GM18907 (cell line): ENCODE measurements around the gene MZT2A.
"Not testable (repeated sequence)": the region's sequence is repeated elsewhere in the genome, so short reads cannot be mapped to it uniquely, and the experiment has no call there.

Experiments used
- ATAC-seq: cut with Tn5 transposase; IDR thresholded peaks from one replicate; pipeline ENCODE4 v1.9.1; 2021; ENCODE audit warnings: mild to moderate bottlenecking, moderate library complexity; ENCODE audit not compliant: unreplicated experiment

MZT2A gene

GRCh38 chr2:131467722-131468121 is 24.5 kb downstream of the MZT2A start:
- not testable (repeated sequence) for ATAC-seq

DNA sequence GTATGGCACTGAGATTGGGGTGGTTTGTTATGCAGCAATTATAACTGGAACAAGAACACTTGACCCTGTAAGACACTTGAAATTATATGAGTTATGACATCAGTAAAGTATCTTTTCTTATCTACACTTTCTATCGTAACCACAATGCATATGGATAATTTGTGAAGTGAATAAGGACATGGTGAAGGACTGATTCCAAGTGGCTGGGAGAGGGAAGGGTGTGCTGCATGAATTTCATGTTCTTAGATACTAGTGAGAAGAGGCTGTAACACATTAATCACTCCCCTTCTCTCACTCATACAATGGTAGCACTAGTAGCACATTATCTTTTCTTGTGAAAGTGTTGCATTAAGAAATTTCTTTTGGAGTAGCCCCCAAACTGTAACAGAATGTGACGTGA is 37.3 kb downstream of the MZT2A start:
- not testable (repeated sequence) for ATAC-seq

DNA sequence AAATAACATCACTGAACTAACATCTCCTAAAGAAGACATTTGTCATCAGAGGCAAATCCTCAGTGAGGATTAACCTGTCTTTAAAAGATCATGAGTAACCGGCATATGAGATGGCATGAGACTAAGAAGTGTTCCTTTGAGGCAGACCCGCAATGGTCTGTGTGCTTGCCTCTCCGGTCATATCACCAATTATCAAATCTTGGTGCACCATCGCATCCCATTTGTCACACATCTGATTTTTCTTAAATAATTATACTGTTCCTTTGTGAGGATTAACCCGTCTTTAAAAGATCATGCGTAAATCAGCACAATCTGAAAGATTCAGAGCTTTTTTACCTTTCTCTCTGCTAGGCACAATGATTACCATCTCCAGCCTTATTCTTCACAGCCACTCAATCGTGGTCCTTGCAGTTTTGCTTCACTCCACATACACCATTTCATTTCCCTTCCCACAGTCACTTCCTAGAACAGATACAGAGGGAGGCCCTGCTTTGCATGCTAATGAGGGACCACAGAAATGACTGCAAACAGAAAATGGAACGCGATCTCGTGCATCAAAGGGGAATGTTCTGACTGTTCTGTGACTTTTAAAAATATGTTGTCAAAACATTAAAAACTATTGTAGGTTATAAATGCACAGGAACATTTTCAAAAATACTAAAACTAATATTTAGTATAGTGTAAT is 40.8 kb downstream of the MZT2A start:
- ATAC-seq, result not testable (repeated sequence)

DNA sequence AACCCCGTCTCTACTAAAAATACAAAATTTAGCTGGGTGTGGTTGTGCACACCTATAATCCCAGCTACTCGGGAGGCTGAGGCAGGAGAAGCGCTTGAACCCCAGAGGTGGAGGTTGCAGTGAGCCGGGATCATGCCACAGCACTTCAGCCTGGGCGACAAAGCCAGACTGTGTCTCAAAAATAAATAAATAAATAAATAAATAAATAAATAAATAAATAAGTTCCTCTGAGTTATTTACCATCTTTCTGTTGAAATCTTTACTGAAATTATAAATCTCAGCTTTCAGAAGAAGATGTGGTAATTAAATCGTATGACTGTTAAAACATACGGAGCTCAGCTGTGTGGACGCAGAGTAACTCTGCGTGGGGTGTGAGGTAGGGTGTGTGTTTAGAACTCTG is 44.2 kb downstream of the MZT2A start:
- ATAC-seq, result not testable (repeated sequence)

GRCh38 chr2:131445896-131446295 is 46.3 kb downstream of the MZT2A start:
- ATAC-seq, result no peak

- ATAC-seq, result not testable (repeated sequence)
These were observed 46.7 kb downstream of the MZT2A start for GRCh38 chr2:131445515-131445797.

- not testable (repeated sequence) for ATAC-seq
These were observed 47.3 kb downstream of the MZT2A start for GRCh38 chr2:131444736-131445514.

DNA sequence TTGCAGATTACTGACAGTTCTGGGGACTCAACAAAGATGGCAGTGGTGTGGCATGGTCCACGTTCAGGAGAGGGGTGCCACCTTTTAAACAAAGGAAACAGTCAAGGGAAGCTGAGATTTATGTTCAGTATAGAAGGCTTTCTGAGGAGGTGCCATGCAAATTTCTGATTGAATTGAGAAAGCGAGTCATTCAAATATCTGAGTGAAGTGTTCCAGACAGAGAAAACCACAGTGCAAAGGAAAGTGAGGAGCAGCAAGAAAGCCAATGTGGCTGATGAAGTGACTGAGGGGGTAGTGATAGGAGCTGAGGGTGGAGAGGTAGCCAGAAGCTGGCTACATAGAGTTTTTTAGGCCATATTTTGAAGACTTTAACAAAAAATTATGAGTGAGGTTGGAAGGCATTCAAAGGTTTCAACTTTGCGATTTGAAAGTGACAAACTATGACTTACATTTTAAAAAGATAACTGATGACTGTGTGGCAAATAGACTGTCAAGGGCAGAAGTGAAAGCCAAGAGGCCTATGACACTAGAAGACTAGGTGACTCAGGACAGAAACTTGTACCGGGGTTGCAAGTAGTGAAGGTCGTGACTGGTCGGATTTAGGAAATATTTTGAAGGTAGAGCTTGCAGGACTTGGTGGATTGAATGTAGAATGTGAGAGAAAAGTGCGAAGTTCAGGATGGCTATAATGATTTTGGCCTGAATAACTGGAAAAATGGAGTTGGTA is 51.3 kb downstream of the MZT2A start:
- not testable (repeated sequence) for ATAC-seq
